ENCODE results near the gene CD200. TPM values are rescaled to one million over a fixed set of nuclear protein-coding genes. Genes with fewer than 3 reads are reported as not detected.
A peak's percentile ranks its signal among the peaks of the same experiment; 100 is the strongest.

The CD200 gene
- 11.9 and 20.1 TPM in 2 replicates for total RNA-seq (ENCODE audit: low replicate concordance)
- long read RNA-seq, transcript CD200-202 (5 exons, 1,997 nt): minor isoform, 10 of 50 reads
- long read RNA-seq, transcript CD200-201 (6 exons, 2,129 nt): major isoform, 25 of 50 reads
- long read RNA-seq, partial matches to known transcripts: 3 of 50 reads
- long read RNA-seq, other reads (novel, unspliced or antisense): 7 of 50 reads

- Mint-ChIP-seq H3K27me3 (peaks cover 26% of the 10 kb centered on the region), H3K9me3 (no peaks in the 10 kb centered on the region), H3K36me3 (peaks cover 20% of the 10 kb centered on the region), H3K4me3 (peak within 1 kb of the TSS; percentile 87), H3K4me1 (ENCODE audit: unreplicated experiment) (peaks cover 12% of the 10 kb centered on the region), H3K27ac (peak within 1 kb of the TSS; percentile 73)
- DNase-seq (ENCODE audit: extremely low spot score, unreplicated experiment): peak; percentile 83
- TF ChIP-seq CTCF (conservative IDR thresholded peaks at IDR 0.05): peak; percentile 21
Measured at GRCh38 chr3:112333002-112333380, at the start of gene CD200. TSS of gene CD200 (plus strand) at chr3:112333156. CDS start at chr3:112333213, 57 bp downstream.

- no peaks in the 10 kb centered on the region for H3K36me3 Mint-ChIP-seq
- H3K4me3 Mint-ChIP-seq: no peak overlapping the region
- no peak for DNase-seq (ENCODE audit: extremely low spot score, unreplicated experiment)
- peaks cover 9% of the 10 kb centered on the region for H3K4me1 Mint-ChIP-seq (ENCODE audit: unreplicated experiment)
- no peaks in the 10 kb centered on the region for H3K9me3 Mint-ChIP-seq
- no peak for TF ChIP-seq CTCF (conservative IDR thresholded peaks at IDR 0.05)
- no peaks in the 10 kb centered on the region for H3K27me3 Mint-ChIP-seq
- no peak overlapping the region for H3K27ac Mint-ChIP-seq
Measured at GRCh38 chr3:112289011-112289410, 43.9 kb upstream of the CD200 start.

GRCh38 chr3:112293368-112294321, 39.3 kb upstream of the CD200 start, which contains the start of gene SLC9C1:
TSS of gene SLC9C1 (minus strand) at chr3:112294216. CDS start at chr3:112286791, 7,425 bp downstream.
- no peak for DNase-seq (ENCODE audit: extremely low spot score, unreplicated experiment)

GRCh38 chr3:112297714-112298113, 35.2 kb upstream of the CD200 start:
- no peaks in the 10 kb centered on the region for H3K36me3 Mint-ChIP-seq
- no peaks in the 10 kb centered on the region for H3K9me3 Mint-ChIP-seq
- peaks cover 9% of the 10 kb centered on the region for H3K4me1 Mint-ChIP-seq (ENCODE audit: unreplicated experiment)
- no peak overlapping the region for H3K27ac Mint-ChIP-seq
- TF ChIP-seq CTCF (conservative IDR thresholded peaks at IDR 0.05): no peak
- DNase-seq (ENCODE audit: extremely low spot score, unreplicated experiment): no peak
- H3K4me3 Mint-ChIP-seq: no peak overlapping the region
- H3K27me3 Mint-ChIP-seq: no peaks in the 10 kb centered on the region

More at GRCh38 chr3:112293368-112294321, 39.3 kb upstream of the CD200 start, which contains the start of gene SLC9C1:
- H3K27ac Mint-ChIP-seq: peak within 1 kb of the TSS; percentile 77
- H3K36me3 Mint-ChIP-seq: no peaks in the 10 kb centered on the region
- H3K27me3 Mint-ChIP-seq: no peaks in the 10 kb centered on the region
- peak; percentile 82 for TF ChIP-seq CTCF (conservative IDR thresholded peaks at IDR 0.05)
- H3K4me1 Mint-ChIP-seq (ENCODE audit: unreplicated experiment): peaks cover 9% of the 10 kb centered on the region
- no peaks in the 10 kb centered on the region for H3K9me3 Mint-ChIP-seq
- H3K4me3 Mint-ChIP-seq: peak within 1 kb of the TSS; percentile 83

GRCh38 chr3:112298781-112299180, 34.2 kb upstream of the CD200 start:
- peaks cover 2% of the 10 kb centered on the region for H3K4me1 Mint-ChIP-seq (ENCODE audit: unreplicated experiment)
- no peaks in the 10 kb centered on the region for H3K27me3 Mint-ChIP-seq
- H3K9me3 Mint-ChIP-seq: no peaks in the 10 kb centered on the region
- DNase-seq (ENCODE audit: extremely low spot score, unreplicated experiment): no peak
- no peak overlapping the region for H3K4me3 Mint-ChIP-seq
- H3K36me3 Mint-ChIP-seq: no peaks in the 10 kb centered on the region
- TF ChIP-seq CTCF (conservative IDR thresholded peaks at IDR 0.05): no peak
- H3K27ac Mint-ChIP-seq: no peak overlapping the region
